Measurements from ENCODE around the gene SMG5.

GRCh38 chr1:156217871-156218270, 64.8 kb downstream of the SMG5 start:
- no peak for TF ChIP-seq CTCF (conservative IDR thresholded peaks at IDR 0.05; ENCODE audit: low read depth, low read length)
- no peak for TF ChIP-seq EZH2 (IDR thresholded peaks at IDR 0.05; ENCODE audit: borderline replicate concordance, low read depth, low read length, poor library complexity, severe bottlenecking)
